H1 (cell line): ENCODE results near the gene POLR1H. TPM values are rescaled to one million over a fixed set of nuclear protein-coding genes. Genes with fewer than 3 reads are reported as not detected.

Source experiments
- CHD2 ChIP-seq: IDR thresholded peaks from 2 replicates; pipeline ENCODE4 v1.6.1; 2012; ENCODE audit warnings: low read length, improper control_type of control experiment
- CTCF ChIP-seq, 3 experiments: IDR thresholded peaks; 1 replicate in 2 of 3; 2 replicates in 1 of 3; pipeline versions ENCODE4 v1.5.1 to v1.6.1; 2011; ENCODE audit warnings: low read length in 3 of 3, mild to moderate bottlenecking in 3 of 3, inconsistent platforms in 2 of 3, low read depth in 1 of 3, moderate library complexity in 1 of 3; ENCODE audit not compliant: insufficient read depth in 1 of 3; ENCODE audit errors: control extremely low read depth in 1 of 3
- GABPA ChIP-seq: IDR thresholded peaks from 2 replicates; pipeline ENCODE4 v1.6.1; 2011; ENCODE audit warnings: mild to moderate bottlenecking, low read length, moderate library complexity, borderline replicate concordance; ENCODE audit not compliant: insufficient read depth
- HDAC2 ChIP-seq, 2 experiments: fragments of 300-600 bp in 1 of 2; sonication (generic) in 1 of 2; IDR thresholded peaks; 2 replicates each; pipeline ENCODE4 v1.6.1; 2011 to 2012; ENCODE audit warnings: low read depth in 2 of 2, low read length in 2 of 2, mild to moderate bottlenecking in 2 of 2, moderate library complexity in 2 of 2, borderline replicate concordance in 1 of 2, inconsistent platforms in 1 of 2
- RBBP5 ChIP-seq: IDR thresholded peaks from 2 replicates; pipeline ENCODE4 v1.7.1; 2012; ENCODE audit warnings: low read depth, mild to moderate bottlenecking, inconsistent platforms, low read length, moderate library complexity, borderline replicate concordance
- SAP30 ChIP-seq: fragments of 300-600 bp; sonication (generic); IDR thresholded peaks from 2 replicates; pipeline ENCODE4 v1.7.1; 2012; ENCODE audit warnings: low read length, moderate library complexity, mild to moderate bottlenecking, inconsistent platforms; ENCODE audit not compliant: insufficient read depth, insufficient replicate concordance
- SP1 ChIP-seq: IDR thresholded peaks from 2 replicates; pipeline ENCODE4 v1.6.1; 2011; ENCODE audit warnings: low read depth, low read length
- TAF1 ChIP-seq: IDR thresholded peaks from 2 replicates; pipeline ENCODE4 v1.6.1; 2011; ENCODE audit warnings: mild to moderate bottlenecking, low read depth, low read length
- TEAD4 ChIP-seq: IDR thresholded peaks from 2 replicates; pipeline ENCODE4 v1.6.1; 2012; ENCODE audit warnings: low read depth, low read length, inconsistent platforms, mixed read lengths
- polyA plus RNA-seq, 7 experiments: library from polyadenylated mRNA; depleted of rRNA in 3 of 7; stranded (reverse) in 5 of 7; unstranded in 2 of 7; fragments of >200 nt in 5 of 7; fragments of 200-250 nt in 2 of 7; gene quantifications; 1 replicate in 5 of 7; 2 replicates in 1 of 7; 4 replicates in 1 of 7; pipeline versions ENCODE4 v1.2.1 to v1.2.3, GENCODE V29; 2011 to 2013; ENCODE audit warnings: missing spikeins in 2 of 7, mixed read lengths in 2 of 7
- total RNA-seq: library from RNA; stranded (reverse); fragmentation: NEBNext Ultra II Directional; extraction: Animal tissue kit (Norgen Biotek cat#: 25700); gene quantifications from 2 replicates; pipeline ENCODE4 v1.2.1, GENCODE V29; 2021

The POLR1H gene
- total and polyA plus RNA-seq, 2 of the 8 experiments (the other 6 are each of a cell fraction or from before 2014, with no cell fraction given) = 31.5 to 82.2 TPM

- TF ChIP-seq CTCF (IDR thresholded peaks at IDR 0.05; ENCODE audit: control extremely low read depth in 1 of 3, insufficient read depth in 1 of 3, low read depth in 1 of 3, low read length in 3 of 3) (no peak; a peak in 1 of 4 replicates), SP1 (peak; percentile 90), GABPA (no peak), RBBP5 (no peak), CHD2 (peak; percentile 51; the same call in 1 of the 2 replicates), HDAC2 (IDR thresholded peaks at IDR 0.05; ENCODE audit: borderline replicate concordance in 1 of 2, low read depth in 2 of 2, low read length in 2 of 2) (peak in 1 of 2 experiments; percentile 64; a peak in 2 of 4 replicates), TEAD4 (0 out of 2 replicates have a peak, but pooled peaks have one; percentile 38), TAF1 (peak; percentile 96), SAP30 (no peak)
These were observed at the start of gene POLR1H (continued) for GRCh38 chr6:30061092-30061857.
